Mesendoderm (in vitro differentiated cells): ENCODE measurements around the gene ZSWIM6.

Experiments used
- DNase-seq: peaks from one replicate; pipeline ENCODE4 v3.0.0; 2013
- H2AK5ac ChIP-seq: 2 replicates; pipeline ENCODE4 v1.6.1; 2013; ENCODE audit warnings: low read length, inconsistent platforms
- H2BK120ac ChIP-seq: 2 replicates; pipeline ENCODE4 v1.6.1; 2013; ENCODE audit warnings: low read depth, mild to moderate bottlenecking, low read length, moderate library complexity, mixed read lengths
- H2BK15ac ChIP-seq: replicated peaks from 2 replicates; pipeline ENCODE4 v1.6.1; 2013; ENCODE audit warnings: low read depth, mild to moderate bottlenecking, moderate library complexity
- H2BK5ac ChIP-seq: 2 replicates; pipeline ENCODE4 v1.6.1; 2013; ENCODE audit warnings: low read length, inconsistent platforms
- H3K18ac ChIP-seq: 2 replicates; pipeline ENCODE4 v1.6.1; 2013; ENCODE audit warnings: mild to moderate bottlenecking, low read length, mixed read lengths
- H3K23ac ChIP-seq: one replicate; pipeline ENCODE4 v1.6.1; 2013; ENCODE audit warnings: low read length
- H3K27ac ChIP-seq: 2 replicates; pipeline ENCODE4 v1.5.1; 2013; ENCODE audit warnings: low read depth, mild to moderate bottlenecking, inconsistent platforms, low read length, moderate library complexity
- H3K27me3 ChIP-seq: 2 replicates; pipeline ENCODE4 v1.6.1; 2013; ENCODE audit warnings: low read length, control low read depth, mild to moderate bottlenecking, inconsistent platforms; ENCODE audit not compliant: insufficient read depth, poor library complexity
- H3K36me3 ChIP-seq: 2 replicates; pipeline ENCODE4 v1.6.1; 2013; ENCODE audit warnings: low read length, inconsistent platforms; ENCODE audit not compliant: control insufficient read depth, insufficient read depth
- H3K4ac ChIP-seq: one replicate; pipeline ENCODE4 v1.6.1; 2013; ENCODE audit warnings: low read depth, mild to moderate bottlenecking, low read length, moderate library complexity
- H3K4me1 ChIP-seq: 2 replicates; pipeline ENCODE4 v1.6.1; 2013; ENCODE audit warnings: low read depth, low read length, inconsistent platforms; ENCODE audit not compliant: control insufficient read depth
- H3K4me2 ChIP-seq: 2 replicates; pipeline ENCODE4 v1.6.1; 2013; ENCODE audit warnings: low read length
- H3K4me3 ChIP-seq: 2 replicates; pipeline ENCODE4 v1.5.1; 2013; ENCODE audit warnings: mild to moderate bottlenecking, low read length
- H3K56ac ChIP-seq: one replicate; pipeline ENCODE4 v1.6.1; 2013; ENCODE audit warnings: low read length
- H3K79me1 ChIP-seq: 2 replicates; pipeline ENCODE4 v1.6.1; 2013; ENCODE audit warnings: low read length, inconsistent platforms
- H3K79me2 ChIP-seq: 2 replicates; pipeline ENCODE4 v1.6.1; 2013; ENCODE audit warnings: mild to moderate bottlenecking, low read length; ENCODE audit not compliant: control insufficient read depth, insufficient read depth
- H3K9ac ChIP-seq: 2 replicates; pipeline ENCODE4 v1.6.1; 2013; ENCODE audit warnings: low read length, inconsistent platforms
- H4K5ac ChIP-seq: one replicate; pipeline ENCODE4 v1.6.1; 2013; ENCODE audit warnings: low read length
- H4K8ac ChIP-seq: one replicate; pipeline ENCODE4 v1.6.1; 2013; ENCODE audit warnings: low read depth, mild to moderate bottlenecking, control low read depth, low read length, moderate library complexity
- WGBS: extraction: QIAGEN DNeasy Blood & Tissue Kit; methylation state at CpG from one replicate; pipeline ENCODE4 v1.1.7; 2013; ENCODE audit warnings: low lambda C conversion rate, missing lambda C conversion rate; ENCODE audit not compliant: insufficient coverage; ENCODE audit errors: extremely low coverage; 5-methylcytosine and 5-hydroxymethylcytosine counted together

ZSWIM6 gene

GRCh38 chr5:61332358-61332749, 296 bp downstream of the ZSWIM6 start:
- H2BK120ac ChIP-seq, result peak overlapping the region; percentile 63
- peak overlapping the region; percentile 86 for H3K9ac ChIP-seq
- peak overlapping the region; percentile 97 for H3K18ac ChIP-seq
- WGBS, result no CpG with 5 or more reads among the region's 69 CpGs
- no peak overlapping the region for H2AK5ac ChIP-seq
- H3K4me1 ChIP-seq, result peaks cover 31% of the 10 kb centered on the region
- no peak overlapping the region for H2BK15ac ChIP-seq
- H3K56ac ChIP-seq, result peak overlapping the region; percentile 95
- H4K8ac ChIP-seq, result no peak overlapping the region
- H3K36me3 ChIP-seq, result no peaks in the 10 kb centered on the region
- peak overlapping the region; percentile 57 for H3K4me2 ChIP-seq
- no peak overlapping the region for H4K5ac ChIP-seq
- peak overlapping the region; percentile 64 for H3K27ac ChIP-seq
- DNase-seq, result peak; percentile 43
- no peak overlapping the region for H3K23ac ChIP-seq
- H3K79me1 ChIP-seq, result peaks cover 7% of the 10 kb centered on the region
- H3K27me3 ChIP-seq, result peaks cover 2% of the 10 kb centered on the region
- peak overlapping the region; percentile 82 for H3K4ac ChIP-seq
- H3K79me2 ChIP-seq, result peaks cover 38% of the 10 kb centered on the region
- H2BK5ac ChIP-seq, result no peak overlapping the region
- H3K4me3 ChIP-seq, result peak overlapping the region; percentile 90

DNA sequence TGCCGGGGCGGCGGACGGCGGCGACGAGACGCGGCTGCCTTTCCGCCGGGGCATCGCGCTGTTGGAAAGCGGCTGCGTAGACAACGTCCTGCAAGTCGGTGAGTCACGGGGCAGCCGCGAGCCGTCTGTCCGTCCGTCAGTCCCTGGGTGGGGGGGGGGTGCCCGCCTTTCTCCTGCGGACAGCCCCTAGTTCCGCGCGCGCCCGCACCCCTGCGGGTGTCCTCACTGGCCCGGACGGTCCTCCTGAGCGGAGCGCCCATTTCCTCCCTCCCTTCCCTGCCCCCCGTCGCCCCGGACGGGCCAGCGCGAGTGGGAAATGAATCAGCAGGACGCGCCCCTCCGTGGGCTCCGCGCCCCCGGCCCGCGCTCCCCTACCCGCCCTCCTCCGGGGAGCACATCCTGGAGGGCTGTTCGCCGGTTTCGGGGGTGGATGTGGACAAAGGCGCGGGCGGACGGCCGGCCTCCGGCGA, 828 bp downstream of the ZSWIM6 start:
- H3K4ac ChIP-seq, result peak overlapping the region; percentile 38
- H4K5ac ChIP-seq, result no peak overlapping the region
- peak overlapping the region; percentile 91 for H3K56ac ChIP-seq
- no peak overlapping the region for H4K8ac ChIP-seq
- peaks cover 7% of the 10 kb centered on the region for H3K79me1 ChIP-seq
- no peak overlapping the region for H2BK5ac ChIP-seq
- peak overlapping the region; percentile 97 for H3K18ac ChIP-seq
- H3K9ac ChIP-seq, result peak overlapping the region; percentile 81
- H3K27ac ChIP-seq, result no peak overlapping the region
- no peak overlapping the region for H3K23ac ChIP-seq
- peaks cover 2% of the 10 kb centered on the region for H3K27me3 ChIP-seq
- peak; percentile 52 for DNase-seq
- H2AK5ac ChIP-seq, result no peak overlapping the region
- H2BK15ac ChIP-seq, result no peak overlapping the region
- no peak overlapping the region for H2BK120ac ChIP-seq
- peaks cover 40% of the 10 kb centered on the region for H3K79me2 ChIP-seq
- no CpG with 5 or more reads among the region's 61 CpGs for WGBS
- H3K4me2 ChIP-seq, result peak overlapping the region; percentile 27
- H3K4me3 ChIP-seq, result peak overlapping the region; percentile 58
- peaks cover 27% of the 10 kb centered on the region for H3K4me1 ChIP-seq
- H3K36me3 ChIP-seq, result no peaks in the 10 kb centered on the region

GRCh38 chr5:61333321-61333953, 1.4 kb downstream of the ZSWIM6 start:
- peaks cover 22% of the 10 kb centered on the region for H3K4me1 ChIP-seq
- peak; percentile 65 for DNase-seq
- no peak overlapping the region for H2BK15ac ChIP-seq
- H3K4ac ChIP-seq, result peak overlapping the region; percentile 38
- H3K36me3 ChIP-seq, result no peaks in the 10 kb centered on the region
- H2AK5ac ChIP-seq, result no peak overlapping the region
- no peak overlapping the region for H2BK5ac ChIP-seq
- H3K23ac ChIP-seq, result peak overlapping the region; percentile 91
- no peak overlapping the region for H2BK120ac ChIP-seq
- H3K9ac ChIP-seq, result peak overlapping the region; percentile 81
- no peak overlapping the region for H3K27ac ChIP-seq
- H3K27me3 ChIP-seq, result peaks cover 2% of the 10 kb centered on the region
- H3K4me2 ChIP-seq, result peak overlapping the region; percentile 82
- no CpG with 5 or more reads among the region's 75 CpGs for WGBS
- H3K56ac ChIP-seq, result peak overlapping the region; percentile 91
- peaks cover 7% of the 10 kb centered on the region for H3K79me1 ChIP-seq
- peak overlapping the region; percentile 97 for H3K18ac ChIP-seq
- peak overlapping the region; percentile 83 for H3K4me3 ChIP-seq
- peaks cover 40% of the 10 kb centered on the region for H3K79me2 ChIP-seq
- H4K5ac ChIP-seq, result no peak overlapping the region
- no peak overlapping the region for H4K8ac ChIP-seq

DNA sequence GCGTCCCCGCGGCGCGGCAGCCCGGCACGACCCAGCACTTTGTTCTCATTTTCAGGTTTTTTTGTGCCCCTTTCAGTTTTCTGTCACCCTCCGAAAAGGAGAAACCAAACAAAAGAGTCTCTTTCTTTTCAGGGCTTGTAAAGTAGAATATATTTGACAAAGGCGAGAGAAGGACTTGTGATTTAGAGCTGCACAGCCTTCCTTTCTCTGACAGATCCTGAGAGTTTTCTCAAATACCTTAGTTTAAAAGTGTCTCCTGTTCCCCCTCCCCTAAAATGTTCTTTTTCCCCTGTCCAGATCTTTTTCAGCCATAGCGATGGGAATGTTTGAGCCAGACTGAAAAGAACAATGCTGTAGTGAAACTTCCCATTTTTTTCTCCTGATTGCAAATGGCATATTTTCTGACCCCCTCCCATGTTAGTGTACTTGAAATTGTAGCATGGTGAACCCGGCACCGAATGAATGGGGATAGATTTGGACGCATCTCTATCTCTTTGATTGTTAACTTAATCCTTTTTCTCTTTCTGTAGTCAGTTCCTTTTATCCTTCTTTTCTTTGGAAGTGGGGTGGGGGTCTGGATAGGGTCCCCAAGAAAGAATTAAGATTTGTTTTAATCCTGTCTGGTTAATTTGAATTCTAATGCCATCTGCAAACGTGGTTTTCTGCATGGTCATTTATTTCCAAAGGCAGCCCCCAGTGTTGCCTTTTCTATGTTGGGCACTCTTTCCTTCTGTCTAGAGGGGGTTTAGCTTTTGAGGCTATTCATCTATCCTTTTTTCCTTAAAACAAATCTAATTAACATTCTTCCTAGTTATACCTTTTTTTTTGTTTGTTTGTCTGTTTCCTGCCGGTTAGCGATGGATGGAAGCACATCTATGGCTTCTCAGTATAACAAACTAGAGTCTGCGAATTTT, 2.2 kb downstream of the ZSWIM6 start:
- DNase-seq, result no peak
- H3K36me3 ChIP-seq, result no peaks in the 10 kb centered on the region
- H2BK120ac ChIP-seq, result no peak overlapping the region
- no peak overlapping the region for H3K4ac ChIP-seq
- H3K9ac ChIP-seq, result peak overlapping the region; percentile 81
- WGBS, result no CpG with 5 or more reads among the region's 17 CpGs
- peak overlapping the region; percentile 83 for H3K4me3 ChIP-seq
- H3K27ac ChIP-seq, result no peak overlapping the region
- no peak overlapping the region for H2BK15ac ChIP-seq
- peaks cover 7% of the 10 kb centered on the region for H3K79me1 ChIP-seq
- H4K5ac ChIP-seq, result no peak overlapping the region
- H3K23ac ChIP-seq, result no peak overlapping the region
- peak overlapping the region; percentile 72 for H3K56ac ChIP-seq
- peak overlapping the region; percentile 97 for H3K18ac ChIP-seq
- H2BK5ac ChIP-seq, result no peak overlapping the region
- H3K4me2 ChIP-seq, result peak overlapping the region; percentile 82
- H3K4me1 ChIP-seq, result peaks cover 14% of the 10 kb centered on the region
- no peak overlapping the region for H2AK5ac ChIP-seq
- H4K8ac ChIP-seq, result no peak overlapping the region
- H3K79me2 ChIP-seq, result peaks cover 47% of the 10 kb centered on the region
- H3K27me3 ChIP-seq, result peaks cover 2% of the 10 kb centered on the region

GRCh38 chr5:61334868-61335615, 3.0 kb downstream of the ZSWIM6 start:
- Histone ChIP-seq H3K56ac (peak overlapping the region; percentile 38), H3K4me1 (peaks cover 7% of the 10 kb centered on the region), H3K27ac (no peak overlapping the region), H3K27me3 (peaks cover 2% of the 10 kb centered on the region), H2BK120ac (no peak overlapping the region), H2BK5ac (no peak overlapping the region), H3K4me2 (peak overlapping the region; percentile 31), H3K79me2 (peaks cover 49% of the 10 kb centered on the region), H3K4me3 (no peak overlapping the region), H3K4ac (no peak overlapping the region), H2BK15ac (no peak overlapping the region), H3K79me1 (peaks cover 7% of the 10 kb centered on the region), H4K8ac (no peak overlapping the region), H3K9ac (peak overlapping the region; percentile 22), H3K36me3 (no peaks in the 10 kb centered on the region), H3K23ac (no peak overlapping the region), H2AK5ac (no peak overlapping the region), H4K5ac (no peak overlapping the region), H3K18ac (no peak overlapping the region)
- no CpG with 5 or more reads among the region's 10 CpGs for WGBS
- peak; percentile 73 for DNase-seq
